Lung microvascular endothelial cell (primary cell): ENCODE results near the gene CINP. TPM values are rescaled to one million over a fixed set of nuclear protein-coding genes. Genes with fewer than 3 reads are reported as not detected.
"Not testable (repeated sequence)": the region's sequence is repeated elsewhere in the genome, so short reads cannot be mapped to it uniquely, and the experiment has no call there.

ENCODE experiments used
- DNase-seq, 2 donors: peaks; one replicate each; pipeline versions ENCODE4 v3.0.0 to v3.0.0-alpha.2; 2010; ENCODE audit warnings: low read depth in 2 of 2
- total RNA-seq: library from RNA; depleted of rRNA; stranded (reverse); fragments of >200 nt; gene quantifications from 2 replicates; pipeline ENCODE4 v1.2.1, GENCODE V29; 2014

The CINP gene
- total RNA-seq, 1 donor from 2014 or later: 41.7 TPM

GRCh38 chr14:102356280-102356679 is 6.4 kb downstream of the CINP start:
- DNase-seq: no peak

- DNase-seq: peak in 1 of 2 donors; percentile 9
Observed at GRCh38 chr14:102353126-102353619, 9.5 kb downstream of the CINP start.

GRCh38 chr14:102352213-102352612 is 10.5 kb downstream of the CINP start:
- no peak for DNase-seq

GRCh38 chr14:102351593-102351992 is 11.1 kb downstream of the CINP start:
- DNase-seq: peak; percentile 5 to 86

- DNase-seq: peak; percentile 82 to 93
Observed at GRCh38 chr14:102351023-102351422, 11.7 kb downstream of the CINP start.

GRCh38 chr14:102348376-102348775 is 14.3 kb downstream of the CINP start:
- DNase-seq: no peak

GRCh38 chr14:102346645-102347044 is 16.0 kb downstream of the CINP start:
- no peak for DNase-seq

GRCh38 chr14:102345232-102345631 is 17.5 kb downstream of the CINP start:
- DNase-seq: no peak

- DNase-seq: no peak
Observed at GRCh38 chr14:102344485-102344884, 18.2 kb downstream of the CINP start.

- no peak for DNase-seq
Observed at GRCh38 chr14:102344084-102344483, 18.6 kb downstream of the CINP start.

GRCh38 chr14:102342238-102342637 is 20.5 kb downstream of the CINP start:
- DNase-seq: no peak

- no peak for DNase-seq
Observed at GRCh38 chr14:102341566-102341965, 21.1 kb downstream of the CINP start.

GRCh38 chr14:102338724-102339123 is 24.0 kb downstream of the CINP start:
- no peak for DNase-seq

- no peak for DNase-seq
Observed at GRCh38 chr14:102335163-102335562, 27.5 kb downstream of the CINP start.

GRCh38 chr14:102333795-102334705 is 28.6 kb downstream of the CINP start:
- DNase-seq: no peak

- DNase-seq: no peak
Observed at GRCh38 chr14:102333390-102333789, 29.3 kb downstream of the CINP start.

- no peak for DNase-seq
Observed at GRCh38 chr14:102330806-102331205, 31.9 kb downstream of the CINP start.

- not testable (repeated sequence) for DNase-seq
Observed at GRCh38 chr14:102329381-102329780, 33.3 kb downstream of the CINP start.

GRCh38 chr14:102326583-102326982 is 36.1 kb downstream of the CINP start:
- DNase-seq: no peak

GRCh38 chr14:102325791-102326345 is 36.8 kb downstream of the CINP start:
- DNase-seq: no peak

GRCh38 chr14:102323102-102323501 is 39.6 kb downstream of the CINP start:
- DNase-seq: peak; percentile 75 to 78

GRCh38 chr14:102321456-102322422 is 41.0 kb downstream of the CINP start:
- no peak for DNase-seq
